HepG2 (cell line): ENCODE results near the gene AARS2. TPM values are rescaled to one million over a fixed set of nuclear protein-coding genes. Genes with fewer than 3 reads are reported as not detected.
"Not testable (repeated sequence)": the region's sequence is repeated elsewhere in the genome, so short reads cannot be mapped to it uniquely, and the experiment has no call there.

Experiments
- ATAC-seq: fragments of 200-7000 bp; cut with Tn5 transposase; 3 replicates; pipeline ENCODE4 v1.9.1; 2020; ENCODE audit warnings: mild to moderate bottlenecking, moderate library complexity
- BruUV-seq: library from RNA; stranded (reverse); fragments of 400-500 nt; replicated peaks from 2 replicates; lab custom pipeline; 2021; lab: Mats Ljungman, UMichigan
- CTCF ChIA-PET: fragments of 300-600 bp; formaldehyde crosslinking; extraction: SDS; loops from one replicate; lab custom pipeline; 2021; ENCODE audit warnings: low total read pairs, inconsistent platforms, low intra/inter-chr PET ratio; lab: Yijun Ruan, JAX
- POLR2A ChIA-PET: fragments of 350-600 bp; sonication (Branson Sonifier 250); formaldehyde crosslinking; loops from one replicate; lab custom pipeline; 2020; ENCODE audit warnings: antibody characterized with exemption, inconsistent platforms; lab: Yijun Ruan, JAX
- DNase-seq: peaks from one replicate; pipeline ENCODE4 v3.0.0-alpha.2; 2015; ENCODE audit warnings: low spot score
- FAIRE-seq: peaks from 3 replicates; lab custom pipeline; 2011; peaks lifted over from hg19 to GRCh38; lab: Jason Lieb, UNC
- H2AFZ ChIP-seq: one replicate; pipeline ENCODE4 v1.6.1; 2011; ENCODE audit warnings: low read length, inconsistent platforms
- H3K27ac ChIP-seq: fragments of 300-600 bp; 3 replicates; pipeline ENCODE4 v1.8.0; 2011; ENCODE audit warnings: mixed run types, mild to moderate bottlenecking, mixed read lengths, low read length, inconsistent platforms; ENCODE audit not compliant: insufficient read depth; ENCODE audit errors: extremely low read length
- H3K27me3 ChIP-seq, 2 experiments: fragments of 200-600 bp in 1 of 2; 2 replicates in 1 of 2; 3 replicates in 1 of 2; pipeline versions ENCODE4 v1.6.0 to v1.8.0; 2011; ENCODE audit warnings: low read length in 2 of 2, mild to moderate bottlenecking in 2 of 2, moderate library complexity in 2 of 2, inconsistent platforms in 1 of 2; ENCODE audit not compliant: insufficient read depth in 2 of 2, control insufficient read depth in 1 of 2
- H3K36me3 ChIP-seq, 2 experiments: fragments of 200-600 bp in 1 of 2; replicated peaks in 1 of 2; 2 replicates in 1 of 2; 3 replicates in 1 of 2; pipeline versions ENCODE4 v1.5.1 to v1.8.0; 2011; ENCODE audit warnings: low read length in 2 of 2, inconsistent platforms in 1 of 2; ENCODE audit not compliant: insufficient read depth in 2 of 2, control insufficient read depth in 1 of 2
- H3K4me1 ChIP-seq: 2 replicates; pipeline ENCODE4 v1.5.1; 2012; ENCODE audit warnings: low read length, inconsistent platforms; ENCODE audit not compliant: insufficient read depth
- H3K4me2 ChIP-seq: 2 replicates; pipeline ENCODE4 v1.6.0; 2011; ENCODE audit warnings: low read depth, low read length, inconsistent platforms
- H3K4me3 ChIP-seq, 3 experiments: fragments of 200-600 bp in 1 of 3; sonication (generic), shearing (Covaris generic) in 1 of 3; replicated peaks in 1 of 3; 2 replicates each; pipeline ENCODE4 v1.5.1; 2011 to 2016; ENCODE audit warnings: low read length in 3 of 3, inconsistent platforms in 2 of 3, low read depth in 2 of 3, mild to moderate bottlenecking in 2 of 3, control low read depth in 1 of 3, mixed read lengths in 1 of 3; ENCODE audit not compliant: insufficient read depth in 1 of 3
- H3K79me2 ChIP-seq: one replicate; pipeline ENCODE4 v1.6.1; 2011; ENCODE audit warnings: low read length, inconsistent platforms; ENCODE audit not compliant: insufficient read depth
- H3K9ac ChIP-seq: 2 replicates; pipeline ENCODE4 v1.6.0; 2011; ENCODE audit warnings: mild to moderate bottlenecking, low read depth, low read length, inconsistent platforms; ENCODE audit not compliant: insufficient read depth
- H3K9me3 ChIP-seq: 2 replicates; pipeline ENCODE4 v1.5.1; 2012; ENCODE audit warnings: mild to moderate bottlenecking, low read length
- H4K20me1 ChIP-seq: 2 replicates; pipeline ENCODE4 v1.6.0; 2011; ENCODE audit warnings: inconsistent platforms, mild to moderate bottlenecking, low read length, moderate library complexity; ENCODE audit not compliant: insufficient read depth
- BCL6 ChIP-seq: IDR thresholded peaks from 2 replicates; pipeline ENCODE4 v1.6.1; 2016; ENCODE audit warnings: missing genetic modification reagents, missing compliant biosample characterization
- FOXK1 ChIP-seq: sonication (generic); formaldehyde crosslinking; IDR thresholded peaks from 2 replicates; pipeline ENCODE4 v1.4.0; 2020; ENCODE audit warnings: low read depth, missing genetic modification reagents, borderline replicate concordance
- GATAD2A ChIP-seq: IDR thresholded peaks from 2 replicates; pipeline ENCODE4 v1.6.1; 2016
- HMG20A ChIP-seq: IDR thresholded peaks from 2 replicates; pipeline ENCODE4 v1.6.1; 2016; ENCODE audit warnings: borderline replicate concordance
- MEF2D ChIP-seq: sonication (generic); formaldehyde crosslinking; IDR thresholded peaks from 2 replicates; pipeline ENCODE4 v1.5.1; 2020; ENCODE audit warnings: mild to moderate bottlenecking, missing genetic modification reagents
- RARA ChIP-seq: IDR thresholded peaks from 2 replicates; pipeline ENCODE4 v1.6.1; 2016; ENCODE audit warnings: missing genetic modification reagents, missing compliant biosample characterization
- SOX5 ChIP-seq: IDR thresholded peaks from 2 replicates; pipeline ENCODE4 v1.6.1; 2016; ENCODE audit warnings: borderline replicate concordance
- SOX6 ChIP-seq, 2 experiments: fragments of 450-650 bp in 1 of 2; sonication (generic) in 1 of 2; formaldehyde crosslinking in 1 of 2; IDR thresholded peaks; 2 replicates each; pipeline versions ENCODE4 v1.4.0 to v1.6.1; 2017 to 2020; ENCODE audit warnings: antibody characterized with exemption in 1 of 2, mild to moderate bottlenecking in 1 of 2, missing genetic modification reagents in 1 of 2
- WGBS: methylation state at CpG from one replicate; pipeline ENCODE4 v1.1.6; 2017; ENCODE audit warnings: low lambda C conversion rate; 5-methylcytosine and 5-hydroxymethylcytosine counted together
- in situ Hi-C: cut with HindIII; loops from 2 replicates; pipeline ENCODE4 v1.10.0; 2017; ENCODE audit warnings: low pct_unique_long_range_greater_than_20kb; ENCODE audit not compliant: extremely low pct_ligation_motif_present
- intact Hi-C: fragments of 100-400 bp; cut with micrococcal nuclease; formaldehyde crosslinking; loops from one replicate; pipeline ENCODE4 v1.10.0; 2022; ENCODE audit not compliant: unreplicated experiment
- polyA plus RNA-seq, 8 experiments: library from polyadenylated mRNA; depleted of rRNA in 3 of 8; stranded (reverse) in 7 of 8; unstranded in 1 of 8; fragments of >200 nt; fragmentation: Illumina TruSeq in 4 of 8; extraction: Trizol in 4 of 8; gene quantifications; 2 replicates each; pipeline versions ENCODE4 v1.2.1 to v1.2.3, GENCODE V29; 2011 to 2016; ENCODE audit warnings: low read depth in 4 of 8, missing spikeins in 1 of 8, mixed read lengths in 1 of 8; ENCODE audit not compliant: insufficient read depth in 1 of 8
- total RNA-seq, 5 experiments: library from RNA; depleted of rRNA; stranded (reverse); fragments of >200 nt; fragmentation: Illumina TruSeq; extraction: Trizol; gene quantifications; 2 replicates each; pipeline ENCODE4 v1.2.3, GENCODE V29; 2016; ENCODE audit warnings: low read depth in 1 of 5
- TF ChIP-seq, protein P1 (sequence below): IDR thresholded peaks from 2 replicates; pipeline ENCODE4 v1.4.0; 2020; ENCODE audit warnings: mild to moderate bottlenecking, missing genetic modification reagents
- TF ChIP-seq, protein P2 (sequence below): sonication (generic); formaldehyde crosslinking; IDR thresholded peaks from 2 replicates; pipeline ENCODE4 v1.4.0; 2020; ENCODE audit warnings: missing genetic modification reagents, borderline replicate concordance
- TF ChIP-seq, protein P3 (sequence below): sonication (generic); formaldehyde crosslinking; conservative IDR thresholded peaks from 2 replicates; pipeline ENCODE4 v1.4.0; 2020; ENCODE audit warnings: mild to moderate bottlenecking, missing genetic modification reagents, moderate library complexity
- TF ChIP-seq, protein P4 (sequence below): IDR thresholded peaks from 2 replicates; pipeline ENCODE4 v1.6.1; 2016

AARS2 gene
- total and polyA plus RNA-seq, 2 of the 13 experiments (the other 11 are each of a cell fraction or from before 2014, with no cell fraction given), result 7.5 to 24.1 TPM

DNA sequence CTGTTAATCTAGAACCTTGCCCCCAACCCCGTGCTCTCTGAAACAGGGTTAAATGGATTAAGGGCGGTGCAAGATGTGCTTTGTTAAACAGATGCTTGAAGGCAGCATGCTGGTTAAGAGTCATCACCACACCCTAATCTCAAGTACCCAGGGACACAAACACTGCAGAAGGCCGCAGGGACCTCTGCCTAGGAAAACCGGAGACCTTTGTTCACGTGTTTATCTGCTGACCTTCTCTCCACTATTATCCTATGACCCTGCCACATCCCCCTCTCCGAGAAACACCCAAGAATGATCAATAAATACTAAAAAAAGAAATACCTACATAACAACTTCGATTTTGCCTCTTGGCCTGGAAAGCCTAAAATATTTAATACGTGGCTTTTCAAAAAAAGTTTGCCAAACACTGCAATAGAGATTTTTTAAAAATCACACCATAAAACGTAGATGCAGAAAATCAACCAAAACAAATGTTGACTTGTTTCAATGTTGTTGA is 4.0 kb upstream of the AARS2 start:
- 10% methylated on average over 9 of the region's 9 CpGs for WGBS
- DNase-seq; POLR2A ChIA-PET; H3K9me3 ChIP-seq; H4K20me1 ChIP-seq; H3K79me2 ChIP-seq; in situ Hi-C loops; H3K9ac ChIP-seq; H3K4me3 ChIP-seq; BruUV-seq; FAIRE-seq; ATAC-seq; H3K27ac ChIP-seq; CTCF ChIA-PET; intact Hi-C loops; TF ChIP-seq SOX6 (IDR thresholded peaks at IDR 0.05): not testable (repeated sequence)
- Histone ChIP-seq H3K4me1 (peaks cover 14% of the 10 kb centered on the region), H3K4me2 (peak overlapping the region; percentile 6; the same call in 1 of the 2 replicates), H3K27me3 (peaks cover 3 to 51% of the 10 kb centered on the region in 2 experiments; a peak in 4 of 5 replicates)
- TF ChIP-seq SOX6 (CRISPR knock-in tag; IDR thresholded peaks at IDR 0.05) (peak; percentile 35; the same call in 1 of the 2 replicates), MEF2D (CRISPR knock-in tag) (peak; percentile 93), BCL6 (CRISPR knock-in tag) (peak; percentile 97), RARA (peak; percentile 86), HMG20A (CRISPR knock-in tag) (peak; percentile 47; the same call in 1 of the 2 replicates), GATAD2A (CRISPR knock-in tag) (0 out of 2 replicates have a peak, but pooled peaks have one; percentile 53), SOX5 (CRISPR knock-in tag) (0 out of 2 replicates have a peak, but pooled peaks have one; percentile 16), FOXK1 (CRISPR knock-in tag) (0 out of 2 replicates have a peak, but pooled peaks have one; percentile 30)
- TF ChIP-seq, protein P1, sequence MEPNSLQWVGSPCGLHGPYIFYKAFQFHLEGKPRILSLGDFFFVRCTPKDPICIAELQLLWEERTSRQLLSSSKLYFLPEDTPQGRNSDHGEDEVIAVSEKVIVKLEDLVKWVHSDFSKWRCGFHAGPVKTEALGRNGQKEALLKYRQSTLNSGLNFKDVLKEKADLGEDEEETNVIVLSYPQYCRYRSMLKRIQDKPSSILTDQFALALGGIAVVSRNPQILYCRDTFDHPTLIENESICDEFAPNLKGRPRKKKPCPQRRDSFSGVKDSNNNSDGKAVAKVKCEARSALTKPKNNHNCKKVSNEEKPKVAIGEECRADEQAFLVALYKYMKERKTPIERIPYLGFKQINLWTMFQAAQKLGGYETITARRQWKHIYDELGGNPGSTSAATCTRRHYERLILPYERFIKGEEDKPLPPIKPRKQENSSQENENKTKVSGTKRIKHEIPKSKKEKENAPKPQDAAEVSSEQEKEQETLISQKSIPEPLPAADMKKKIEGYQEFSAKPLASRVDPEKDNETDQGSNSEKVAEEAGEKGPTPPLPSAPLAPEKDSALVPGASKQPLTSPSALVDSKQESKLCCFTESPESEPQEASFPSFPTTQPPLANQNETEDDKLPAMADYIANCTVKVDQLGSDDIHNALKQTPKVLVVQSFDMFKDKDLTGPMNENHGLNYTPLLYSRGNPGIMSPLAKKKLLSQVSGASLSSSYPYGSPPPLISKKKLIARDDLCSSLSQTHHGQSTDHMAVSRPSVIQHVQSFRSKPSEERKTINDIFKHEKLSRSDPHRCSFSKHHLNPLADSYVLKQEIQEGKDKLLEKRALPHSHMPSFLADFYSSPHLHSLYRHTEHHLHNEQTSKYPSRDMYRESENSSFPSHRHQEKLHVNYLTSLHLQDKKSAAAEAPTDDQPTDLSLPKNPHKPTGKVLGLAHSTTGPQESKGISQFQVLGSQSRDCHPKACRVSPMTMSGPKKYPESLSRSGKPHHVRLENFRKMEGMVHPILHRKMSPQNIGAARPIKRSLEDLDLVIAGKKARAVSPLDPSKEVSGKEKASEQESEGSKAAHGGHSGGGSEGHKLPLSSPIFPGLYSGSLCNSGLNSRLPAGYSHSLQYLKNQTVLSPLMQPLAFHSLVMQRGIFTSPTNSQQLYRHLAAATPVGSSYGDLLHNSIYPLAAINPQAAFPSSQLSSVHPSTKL (CRISPR knock-in tag), result peak; percentile 60; the same call in 1 of the 2 replicates
- TF ChIP-seq, protein P2, sequence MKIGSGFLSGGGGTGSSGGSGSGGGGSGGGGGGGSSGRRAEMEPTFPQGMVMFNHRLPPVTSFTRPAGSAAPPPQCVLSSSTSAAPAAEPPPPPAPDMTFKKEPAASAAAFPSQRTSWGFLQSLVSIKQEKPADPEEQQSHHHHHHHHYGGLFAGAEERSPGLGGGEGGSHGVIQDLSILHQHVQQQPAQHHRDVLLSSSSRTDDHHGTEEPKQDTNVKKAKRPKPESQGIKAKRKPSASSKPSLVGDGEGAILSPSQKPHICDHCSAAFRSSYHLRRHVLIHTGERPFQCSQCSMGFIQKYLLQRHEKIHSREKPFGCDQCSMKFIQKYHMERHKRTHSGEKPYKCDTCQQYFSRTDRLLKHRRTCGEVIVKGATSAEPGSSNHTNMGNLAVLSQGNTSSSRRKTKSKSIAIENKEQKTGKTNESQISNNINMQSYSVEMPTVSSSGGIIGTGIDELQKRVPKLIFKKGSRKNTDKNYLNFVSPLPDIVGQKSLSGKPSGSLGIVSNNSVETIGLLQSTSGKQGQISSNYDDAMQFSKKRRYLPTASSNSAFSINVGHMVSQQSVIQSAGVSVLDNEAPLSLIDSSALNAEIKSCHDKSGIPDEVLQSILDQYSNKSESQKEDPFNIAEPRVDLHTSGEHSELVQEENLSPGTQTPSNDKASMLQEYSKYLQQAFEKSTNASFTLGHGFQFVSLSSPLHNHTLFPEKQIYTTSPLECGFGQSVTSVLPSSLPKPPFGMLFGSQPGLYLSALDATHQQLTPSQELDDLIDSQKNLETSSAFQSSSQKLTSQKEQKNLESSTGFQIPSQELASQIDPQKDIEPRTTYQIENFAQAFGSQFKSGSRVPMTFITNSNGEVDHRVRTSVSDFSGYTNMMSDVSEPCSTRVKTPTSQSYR (CRISPR knock-in tag), result peak; percentile 24; the same call in 1 of the 2 replicates
- TF ChIP-seq, protein P3, sequence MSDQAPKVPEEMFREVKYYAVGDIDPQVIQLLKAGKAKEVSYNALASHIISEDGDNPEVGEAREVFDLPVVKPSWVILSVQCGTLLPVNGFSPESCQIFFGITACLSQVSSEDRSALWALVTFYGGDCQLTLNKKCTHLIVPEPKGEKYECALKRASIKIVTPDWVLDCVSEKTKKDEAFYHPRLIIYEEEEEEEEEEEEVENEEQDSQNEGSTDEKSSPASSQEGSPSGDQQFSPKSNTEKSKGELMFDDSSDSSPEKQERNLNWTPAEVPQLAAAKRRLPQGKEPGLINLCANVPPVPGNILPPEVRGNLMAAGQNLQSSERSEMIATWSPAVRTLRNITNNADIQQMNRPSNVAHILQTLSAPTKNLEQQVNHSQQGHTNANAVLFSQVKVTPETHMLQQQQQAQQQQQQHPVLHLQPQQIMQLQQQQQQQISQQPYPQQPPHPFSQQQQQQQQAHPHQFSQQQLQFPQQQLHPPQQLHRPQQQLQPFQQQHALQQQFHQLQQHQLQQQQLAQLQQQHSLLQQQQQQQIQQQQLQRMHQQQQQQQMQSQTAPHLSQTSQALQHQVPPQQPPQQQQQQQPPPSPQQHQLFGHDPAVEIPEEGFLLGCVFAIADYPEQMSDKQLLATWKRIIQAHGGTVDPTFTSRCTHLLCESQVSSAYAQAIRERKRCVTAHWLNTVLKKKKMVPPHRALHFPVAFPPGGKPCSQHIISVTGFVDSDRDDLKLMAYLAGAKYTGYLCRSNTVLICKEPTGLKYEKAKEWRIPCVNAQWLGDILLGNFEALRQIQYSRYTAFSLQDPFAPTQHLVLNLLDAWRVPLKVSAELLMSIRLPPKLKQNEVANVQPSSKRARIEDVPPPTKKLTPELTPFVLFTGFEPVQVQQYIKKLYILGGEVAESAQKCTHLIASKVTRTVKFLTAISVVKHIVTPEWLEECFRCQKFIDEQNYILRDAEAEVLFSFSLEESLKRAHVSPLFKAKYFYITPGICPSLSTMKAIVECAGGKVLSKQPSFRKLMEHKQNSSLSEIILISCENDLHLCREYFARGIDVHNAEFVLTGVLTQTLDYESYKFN (CRISPR knock-in tag), result 0 out of 2 replicates have a peak, but pooled peaks have one; percentile 20
- TF ChIP-seq, protein P4, sequence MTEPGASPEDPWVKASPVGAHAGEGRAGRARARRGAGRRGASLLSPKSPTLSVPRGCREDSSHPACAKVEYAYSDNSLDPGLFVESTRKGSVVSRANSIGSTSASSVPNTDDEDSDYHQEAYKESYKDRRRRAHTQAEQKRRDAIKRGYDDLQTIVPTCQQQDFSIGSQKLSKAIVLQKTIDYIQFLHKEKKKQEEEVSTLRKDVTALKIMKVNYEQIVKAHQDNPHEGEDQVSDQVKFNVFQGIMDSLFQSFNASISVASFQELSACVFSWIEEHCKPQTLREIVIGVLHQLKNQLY (CRISPR knock-in tag), result peak; percentile 81
- TF ChIP-seq, all 625 proteins: peak for 12; not testable (repeated sequence) for 613
- not testable (repeated sequence) for H2AFZ ChIP-seq, H3K36me3 ChIP-seq
